Ishikawa (cell line): ENCODE measurements around the gene NANOS3.

Experiments used
- CEBPB ChIP-seq: IDR thresholded peaks from 2 replicates; pipeline ENCODE4 v1.6.1; 2012
- CREB1 ChIP-seq: IDR thresholded peaks from 2 replicates; pipeline ENCODE4 v1.6.1; 2012; ENCODE audit warnings: low read depth
- EGR1 ChIP-seq: IDR thresholded peaks from 2 replicates; pipeline ENCODE4 v1.6.1; 2012
- EP300 ChIP-seq: IDR thresholded peaks from 2 replicates; pipeline ENCODE4 v1.6.1; 2012; ENCODE audit warnings: borderline replicate concordance
- FOXM1 ChIP-seq: IDR thresholded peaks from 2 replicates; pipeline ENCODE4 v1.6.1; 2012; ENCODE audit warnings: low read depth, borderline replicate concordance
- NFIC ChIP-seq: IDR thresholded peaks from 2 replicates; pipeline ENCODE4 v1.6.1; 2012
- RAD21 ChIP-seq: IDR thresholded peaks from 2 replicates; pipeline ENCODE4 v1.6.1; 2012; ENCODE audit warnings: low read depth
- TAF1 ChIP-seq: IDR thresholded peaks from 2 replicates; pipeline ENCODE4 v1.6.1; 2012; ENCODE audit warnings: low read depth, mild to moderate bottlenecking
- TCF12 ChIP-seq: IDR thresholded peaks from 2 replicates; pipeline ENCODE4 v1.6.1; 2012; ENCODE audit warnings: low read depth
- TEAD4 ChIP-seq: IDR thresholded peaks from 2 replicates; pipeline ENCODE4 v1.6.1; 2012
- YY1 ChIP-seq: IDR thresholded peaks from 2 replicates; pipeline ENCODE4 v1.6.1; 2012; ENCODE audit warnings: low read depth
- ZBTB7A ChIP-seq: IDR thresholded peaks from 2 replicates; pipeline ENCODE4 v1.6.1; 2012; ENCODE audit warnings: low read depth
- TF ChIP-seq, protein P1 (sequence below): IDR thresholded peaks from 2 replicates; pipeline ENCODE4 v1.6.1; 2012
- TF ChIP-seq, protein P2 (sequence below): IDR thresholded peaks from 2 replicates; pipeline ENCODE4 v1.6.1; 2012; ENCODE audit warnings: low read depth, mild to moderate bottlenecking
- TF ChIP-seq, protein P3 (sequence below): IDR thresholded peaks from 2 replicates; pipeline ENCODE4 v1.6.1; 2012

The NANOS3 gene

DNA sequence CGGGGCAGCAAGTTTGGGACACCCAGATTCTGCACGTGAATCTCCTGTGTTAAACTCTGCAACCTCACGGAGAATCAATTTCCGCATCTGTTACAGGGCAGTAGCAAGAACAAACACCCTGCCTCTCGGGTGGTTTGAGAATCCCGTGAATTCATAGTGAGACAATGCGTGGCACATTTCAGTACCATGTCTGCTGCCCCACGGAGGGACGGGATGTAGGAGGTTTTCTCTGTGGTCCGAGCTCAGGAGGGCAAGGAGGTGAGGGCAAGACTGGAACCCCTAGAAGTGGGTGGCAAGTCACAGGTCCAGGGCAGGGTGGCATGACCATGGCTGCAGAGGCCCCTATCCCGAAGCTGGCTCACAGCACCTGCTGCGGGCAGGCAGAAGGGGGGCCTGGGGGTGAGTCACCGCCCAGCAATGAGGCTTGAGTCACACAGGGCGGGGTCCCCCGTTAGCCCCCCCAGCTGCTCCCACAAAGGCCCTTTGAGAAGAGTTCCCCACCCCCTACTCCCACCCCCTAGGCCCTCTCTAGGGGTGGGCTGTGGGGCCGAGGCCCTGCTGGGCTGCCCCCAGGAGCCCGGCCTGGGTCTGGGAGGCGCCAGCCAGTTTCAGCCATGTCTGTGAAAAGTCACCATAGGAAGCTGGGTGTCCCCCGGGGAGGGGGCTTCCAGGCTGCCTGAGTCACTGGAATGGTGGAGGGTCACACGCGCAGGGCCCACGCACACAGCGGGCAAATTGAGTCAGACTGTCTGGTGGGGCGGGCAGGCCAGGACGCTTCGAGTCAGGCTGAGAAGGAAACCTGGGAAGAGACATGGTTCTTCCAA is 25.8 kb upstream of the NANOS3 start:
- TF ChIP-seq EGR1 = no peak; the same call in 1 of the 2 replicates
- no peak for TF ChIP-seq CREB1
- TF ChIP-seq TAF1 = peak; percentile 29; the same call in 1 of the 2 replicates
- TF ChIP-seq EP300 = peak; percentile 95
- TF ChIP-seq, protein P1, sequence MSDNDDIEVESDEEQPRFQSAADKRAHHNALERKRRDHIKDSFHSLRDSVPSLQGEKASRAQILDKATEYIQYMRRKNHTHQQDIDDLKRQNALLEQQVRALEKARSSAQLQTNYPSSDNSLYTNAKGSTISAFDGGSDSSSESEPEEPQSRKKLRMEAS = peak; percentile 60
- TF ChIP-seq NFIC = peak; percentile 88
- TF ChIP-seq, protein P2, sequence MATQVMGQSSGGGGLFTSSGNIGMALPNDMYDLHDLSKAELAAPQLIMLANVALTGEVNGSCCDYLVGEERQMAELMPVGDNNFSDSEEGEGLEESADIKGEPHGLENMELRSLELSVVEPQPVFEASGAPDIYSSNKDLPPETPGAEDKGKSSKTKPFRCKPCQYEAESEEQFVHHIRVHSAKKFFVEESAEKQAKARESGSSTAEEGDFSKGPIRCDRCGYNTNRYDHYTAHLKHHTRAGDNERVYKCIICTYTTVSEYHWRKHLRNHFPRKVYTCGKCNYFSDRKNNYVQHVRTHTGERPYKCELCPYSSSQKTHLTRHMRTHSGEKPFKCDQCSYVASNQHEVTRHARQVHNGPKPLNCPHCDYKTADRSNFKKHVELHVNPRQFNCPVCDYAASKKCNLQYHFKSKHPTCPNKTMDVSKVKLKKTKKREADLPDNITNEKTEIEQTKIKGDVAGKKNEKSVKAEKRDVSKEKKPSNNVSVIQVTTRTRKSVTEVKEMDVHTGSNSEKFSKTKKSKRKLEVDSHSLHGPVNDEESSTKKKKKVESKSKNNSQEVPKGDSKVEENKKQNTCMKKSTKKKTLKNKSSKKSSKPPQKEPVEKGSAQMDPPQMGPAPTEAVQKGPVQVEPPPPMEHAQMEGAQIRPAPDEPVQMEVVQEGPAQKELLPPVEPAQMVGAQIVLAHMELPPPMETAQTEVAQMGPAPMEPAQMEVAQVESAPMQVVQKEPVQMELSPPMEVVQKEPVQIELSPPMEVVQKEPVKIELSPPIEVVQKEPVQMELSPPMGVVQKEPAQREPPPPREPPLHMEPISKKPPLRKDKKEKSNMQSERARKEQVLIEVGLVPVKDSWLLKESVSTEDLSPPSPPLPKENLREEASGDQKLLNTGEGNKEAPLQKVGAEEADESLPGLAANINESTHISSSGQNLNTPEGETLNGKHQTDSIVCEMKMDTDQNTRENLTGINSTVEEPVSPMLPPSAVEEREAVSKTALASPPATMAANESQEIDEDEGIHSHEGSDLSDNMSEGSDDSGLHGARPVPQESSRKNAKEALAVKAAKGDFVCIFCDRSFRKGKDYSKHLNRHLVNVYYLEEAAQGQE = no peak
- TF ChIP-seq TCF12 = peak; percentile 95
- TF ChIP-seq TEAD4 = peak; percentile 97
- peak; percentile 50; the same call in 1 of the 2 replicates for TF ChIP-seq CEBPB
- TF ChIP-seq, protein P3, sequence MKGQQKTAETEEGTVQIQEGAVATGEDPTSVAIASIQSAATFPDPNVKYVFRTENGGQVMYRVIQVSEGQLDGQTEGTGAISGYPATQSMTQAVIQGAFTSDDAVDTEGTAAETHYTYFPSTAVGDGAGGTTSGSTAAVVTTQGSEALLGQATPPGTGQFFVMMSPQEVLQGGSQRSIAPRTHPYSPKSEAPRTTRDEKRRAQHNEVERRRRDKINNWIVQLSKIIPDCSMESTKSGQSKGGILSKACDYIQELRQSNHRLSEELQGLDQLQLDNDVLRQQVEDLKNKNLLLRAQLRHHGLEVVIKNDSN = 0 out of 2 replicates have a peak, but pooled peaks have one; percentile 42
- TF ChIP-seq FOXM1 = peak; percentile 84
- peak; percentile 28; the same call in 1 of the 2 replicates for TF ChIP-seq RAD21
- TF ChIP-seq YY1 = peak; percentile 64
- TF ChIP-seq ZBTB7A = peak; percentile 93

DNA sequence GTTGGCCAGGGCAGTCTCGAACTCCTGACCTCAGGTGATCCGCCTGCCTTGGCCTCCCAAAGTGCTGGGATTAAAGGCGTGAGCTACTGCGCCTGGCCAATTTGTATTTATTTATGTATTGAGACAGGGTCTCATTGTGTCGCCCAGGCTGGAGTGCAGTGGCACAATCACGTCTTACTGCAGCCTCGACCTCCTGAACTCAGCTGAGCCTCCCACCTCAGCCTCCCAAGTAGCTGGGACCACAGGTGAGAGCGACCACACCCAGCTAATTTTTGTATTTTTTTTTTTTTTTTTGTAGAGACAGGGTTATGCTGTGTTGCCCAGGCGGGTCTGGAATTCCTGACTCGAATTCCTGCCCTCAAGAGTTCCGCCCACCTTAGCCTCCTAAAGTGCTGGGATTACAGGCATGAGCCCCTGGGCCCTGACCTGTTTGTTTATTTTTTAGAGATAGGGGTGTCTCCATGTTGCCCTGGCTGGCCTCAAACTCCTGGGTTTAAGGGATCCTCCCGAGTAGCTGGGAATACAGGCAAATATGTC is 24.7 kb upstream of the NANOS3 start:
- TF ChIP-seq EP300 (peak; percentile 28; the same call in 1 of the 2 replicates), TEAD4 (peak; percentile 78)

DNA sequence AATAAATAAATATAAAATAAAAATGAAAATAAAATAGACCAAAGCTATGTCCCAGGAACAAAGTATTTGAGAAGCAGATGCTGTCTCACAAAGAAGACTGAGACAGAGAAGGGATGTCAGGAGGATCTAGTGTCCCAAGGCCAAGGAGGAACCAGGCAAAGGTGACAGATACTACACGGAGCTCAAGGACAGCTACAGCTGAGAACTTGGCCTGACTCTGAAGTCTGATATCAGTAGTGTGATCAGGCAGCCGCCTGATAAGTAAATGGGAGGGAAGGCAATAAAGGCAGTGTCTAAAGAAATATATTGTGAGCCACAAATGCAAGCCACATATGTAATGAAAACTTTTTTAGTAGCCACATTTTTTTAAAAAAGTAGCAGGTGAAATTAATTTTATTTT is 20.4 kb upstream of the NANOS3 start:
- TF ChIP-seq TEAD4 (no peak), CREB1 (no peak), ZBTB7A (no peak), EGR1 (no peak), EP300 (no peak), CEBPB (no peak), TCF12 (no peak), FOXM1 (no peak), RAD21 (no peak), YY1 (no peak), TAF1 (no peak), NFIC (no peak)
- TF ChIP-seq, protein P2 = no peak
- TF ChIP-seq, protein P1 = no peak
- TF ChIP-seq, protein P3 = no peak

DNA sequence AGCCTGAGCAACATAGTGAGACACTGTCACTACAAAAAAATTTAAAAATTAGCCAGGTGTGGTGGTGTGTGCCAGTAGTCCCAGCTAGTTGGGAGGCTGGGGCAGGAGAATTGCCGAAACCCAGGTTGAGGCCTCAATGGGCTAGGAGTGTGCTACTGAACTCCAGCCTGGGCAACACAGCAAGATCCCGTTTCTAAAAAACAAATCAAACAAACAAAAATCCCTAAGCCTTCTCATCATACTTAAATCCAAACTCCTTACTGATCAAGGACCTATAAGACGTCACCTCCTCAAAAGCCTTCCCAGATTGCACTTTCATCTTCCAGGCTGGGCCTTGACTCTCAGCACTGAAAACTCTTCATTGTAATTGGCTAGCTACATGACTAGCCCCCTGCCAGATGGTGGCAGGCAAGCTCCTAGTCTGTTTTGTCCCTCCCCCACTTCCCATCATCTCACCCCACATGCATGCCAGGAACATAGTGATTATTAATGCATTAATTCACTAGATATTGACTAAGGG is 17.5 kb upstream of the NANOS3 start:
- TF ChIP-seq, protein P1 = no peak
- no peak for TF ChIP-seq TCF12
- no peak for TF ChIP-seq CREB1
- no peak for TF ChIP-seq YY1
- TF ChIP-seq TAF1 = no peak
- no peak for TF ChIP-seq FOXM1
- TF ChIP-seq EP300 = no peak
- TF ChIP-seq NFIC = no peak
- TF ChIP-seq ZBTB7A = no peak
- TF ChIP-seq RAD21 = no peak
- TF ChIP-seq EGR1 = no peak
- TF ChIP-seq, protein P3 = no peak
- no peak for TF ChIP-seq CEBPB
- no peak for TF ChIP-seq TEAD4
- TF ChIP-seq, protein P2 = no peak
